Left colon (tissue), 2 donors: ENCODE measurements around the gene RAD51B. TPM values are rescaled to one million over a fixed set of nuclear protein-coding genes. Genes with fewer than 3 reads are reported as not detected.
"Not testable (repeated sequence)": the region's sequence is repeated elsewhere in the genome, so short reads cannot be mapped to it uniquely, and the experiment has no call there.

Source experiments
- ATAC-seq: fragments of 200-7000 bp; cut with Tn5 transposase; one replicate; pipeline ENCODE4 v1.9.1; 2020; ENCODE audit warnings: mild to moderate bottlenecking, moderate library complexity
- DNase-seq, 2 donors: peaks; one replicate each; pipeline ENCODE4 v3.0.0-alpha.2; 2020
- intact Hi-C, 2 donors: fragments of 100-400 bp; cut with DNase I in 1 of 2; cut with micrococcal nuclease in 1 of 2; formaldehyde crosslinking; loops; one replicate each; pipeline versions ENCODE4 v1.11.2 to v1.14.0; 2022; cut with DNase I, micrococcal nuclease
- total RNA-seq, 2 donors: library from RNA; stranded (reverse); fragmentation: NEBNext Ultra II Directional; extraction: Animal tissue kit (Norgen Biotek cat#: 25700); gene quantifications; one replicate each; pipeline ENCODE4 v1.2.1, GENCODE V29; 2021
- donor health status: DM: no; HTN: no; CAD: no.
- donor health status: DM: yes; HTN: yes; CAD: no.

RAD51B gene
- total RNA-seq, 2 donors from 2014 or later, result 13.7 to 16.8 TPM

- no peak for ATAC-seq
- no peak for DNase-seq
- intact Hi-C loops, result no loop called here
These were observed 832.3 kb downstream of the RAD51B start for GRCh38 chr14:68651652-68652432.

- no peak for ATAC-seq
- DNase-seq, result no peak
- intact Hi-C loops, result no loop called here
These were observed 832.8 kb downstream of the RAD51B start for GRCh38 chr14:68652433-68652690.

GRCh38 chr14:68653108-68653507 lies 833.5 kb downstream of the RAD51B start:
- DNase-seq (no peak), ATAC-seq (no peak)
- intact Hi-C loops, result no loop called here

- ATAC-seq (no peak), DNase-seq (no peak)
- intact Hi-C loops, result no loop called here
These were observed 834.2 kb downstream of the RAD51B start for GRCh38 chr14:68653804-68654203.

- ATAC-seq (no peak), DNase-seq (no peak)
- intact Hi-C loops, result no loop called here
These were observed 834.9 kb downstream of the RAD51B start for GRCh38 chr14:68654471-68654941.

- ATAC-seq, result no peak
- no peak for DNase-seq
- intact Hi-C loops, result no loop called here
These were observed 835.6 kb downstream of the RAD51B start for GRCh38 chr14:68655021-68655831.

GRCh38 chr14:68655911-68656316 lies 836.3 kb downstream of the RAD51B start:
- intact Hi-C loops, result no loop called here
- ATAC-seq, result no peak
- no peak for DNase-seq

- ATAC-seq (no peak), DNase-seq (no peak)
- intact Hi-C loops, result no loop called here
These were observed 836.9 kb downstream of the RAD51B start for GRCh38 chr14:68656452-68656851.

GRCh38 chr14:68657300-68658028 lies 837.9 kb downstream of the RAD51B start:
- intact Hi-C loops, result no loop called here
- ATAC-seq, result no peak
- no peak for DNase-seq

GRCh38 chr14:68658029-68658509 lies 838.5 kb downstream of the RAD51B start:
- no peak for DNase-seq
- intact Hi-C loops, result no loop called here
- ATAC-seq, result no peak

- intact Hi-C loops, result no loop called here
- ATAC-seq (no peak), DNase-seq (no peak)
These were observed 839.7 kb downstream of the RAD51B start for GRCh38 chr14:68658943-68659931.

GRCh38 chr14:68660495-68660894 lies 840.9 kb downstream of the RAD51B start:
- ATAC-seq, result no peak
- DNase-seq, result no peak
- intact Hi-C loops, result no loop called here

GRCh38 chr14:68661226-68662225 lies 841.9 kb downstream of the RAD51B start:
- no peak for ATAC-seq
- intact Hi-C loops, result no loop called here
- no peak for DNase-seq

- ATAC-seq, result no peak
- intact Hi-C loops, result no loop called here
- no peak for DNase-seq
These were observed 842.8 kb downstream of the RAD51B start for GRCh38 chr14:68662392-68662791.

GRCh38 chr14:68662826-68663225 lies 843.2 kb downstream of the RAD51B start:
- intact Hi-C loops, DNase-seq, ATAC-seq: not testable (repeated sequence)

- intact Hi-C loops, result no loop called here
These were observed 844.0 kb downstream of the RAD51B start for GRCh38 chr14:68663385-68664076.

GRCh38 chr14:68664225-68664681 lies 844.7 kb downstream of the RAD51B start:
- intact Hi-C loops, result no loop called here
- DNase-seq (no peak), ATAC-seq (no peak)

More at GRCh38 chr14:68663385-68664076, 844.0 kb downstream of the RAD51B start:
- DNase-seq (no peak), ATAC-seq (no peak)
